ENCODE measurements around the gene COQ10A.

- no peak for TF ChIP-seq CTCF (IDR thresholded peaks at IDR 0.05)
- no peak for TF ChIP-seq POLR2A (IDR thresholded peaks at IDR 0.05)
- no peak for TF ChIP-seq POLR2AphosphoS5 (IDR thresholded peaks at IDR 0.05)
Observed at GRCh38 chr12:56243731-56244181, 23.0 kb upstream of the COQ10A start.
